ENCODE data around the gene KRT2.

GRCh38 chr12:52677671-52678070 is 25.7 kb upstream of the KRT2 start:
- no peak for TF ChIP-seq CTCF (conservative IDR thresholded peaks at IDR 0.05 in 1 of 2, IDR thresholded peaks at IDR 0.05 in 1 of 2; ENCODE audit: extremely low read depth in 1 of 2, insufficient read depth in 1 of 2, low read depth in 1 of 2, low read length in 2 of 2)
- no peak for TF ChIP-seq EZH2 (IDR thresholded peaks at IDR 0.05; ENCODE audit: borderline replicate concordance, low read length)

Data from mammary epithelial cell (primary cell).